OCI-M1 (cell line): ENCODE measurements around the gene SLC17A7.
"Not testable (repeated sequence)": the region's sequence is repeated elsewhere in the genome, so short reads cannot be mapped to it uniquely, and the experiment has no call there.

Experiments
- DNase-seq: peaks from one replicate; lab custom pipeline; 2025; lab: John Stamatoyannopoulos, UW

SLC17A7 gene

GRCh38 chr19:49469828-49470614 lies 28.7 kb upstream of the SLC17A7 start:
- DNase-seq, result no peak

GRCh38 chr19:49468746-49469447 lies 27.6 kb upstream of the SLC17A7 start:
- peak; percentile 42 for DNase-seq

GRCh38 chr19:49468199-49468598 lies 26.9 kb upstream of the SLC17A7 start:
- no peak for DNase-seq

- DNase-seq, result no peak
These were observed 24.0 kb upstream of the SLC17A7 start for GRCh38 chr19:49465371-49465770.

GRCh38 chr19:49463960-49464740 lies 22.8 kb upstream of the SLC17A7 start:
- DNase-seq, result no peak

GRCh38 chr19:49462492-49462891 lies 21.2 kb upstream of the SLC17A7 start:
- DNase-seq, result no peak

GRCh38 chr19:49461656-49462055 lies 20.3 kb upstream of the SLC17A7 start:
- DNase-seq, result no peak

GRCh38 chr19:49461130-49461529 lies 19.8 kb upstream of the SLC17A7 start:
- not testable (repeated sequence) for DNase-seq

- DNase-seq, result no peak
These were observed 18.1 kb upstream of the SLC17A7 start for GRCh38 chr19:49459388-49459787.

GRCh38 chr19:49458567-49458903 lies 17.2 kb upstream of the SLC17A7 start:
- DNase-seq, result no peak

- no peak for DNase-seq
These were observed 15.0 kb upstream of the SLC17A7 start for GRCh38 chr19:49456326-49456725.

GRCh38 chr19:49455773-49456172 lies 14.4 kb upstream of the SLC17A7 start:
- DNase-seq, result no peak

GRCh38 chr19:49453757-49454240 lies 12.5 kb upstream of the SLC17A7 start:
- no peak for DNase-seq

GRCh38 chr19:49453013-49453756 lies 11.9 kb upstream of the SLC17A7 start, which contains the start of gene ALDH16A1:
ALDH16A1 (plus strand) TSS chr19:49453225; CDS start chr19:49453332, 107 bp downstream.
- DNase-seq, result peak; percentile 100

- DNase-seq, result peak; percentile 100
These were observed 10.3 kb upstream of the SLC17A7 start, which contains the start of gene PIH1D1 for GRCh38 chr19:49451430-49452181. PIH1D1 (minus strand) TSS chr19:49451814; CDS start chr19:49451574, 240 bp downstream.

- DNase-seq, result no peak
These were observed 9.1 kb upstream of the SLC17A7 start for GRCh38 chr19:49450405-49450804.

GRCh38 chr19:49448432-49448786 lies 7.1 kb upstream of the SLC17A7 start:
- no peak for DNase-seq

- DNase-seq, result no peak
These were observed 6.4 kb upstream of the SLC17A7 start for GRCh38 chr19:49447485-49448431.

- no peak for DNase-seq
These were observed 4.7 kb upstream of the SLC17A7 start for GRCh38 chr19:49445997-49446396.
